T-helper 2 cell treated with Interferon-gamma antibody and Interleukin-4, amounts not matched to agents 100 ng/mL and 5 ng/mL, for 36 hours (primary cell): Measurements from ENCODE around the gene IQCN. TPM values are rescaled to one million over a fixed set of nuclear protein-coding genes. Genes with fewer than 3 reads are reported as not detected.
"Not testable (repeated sequence)": the region's sequence is repeated elsewhere in the genome, so short reads cannot be mapped to it uniquely, and the experiment has no call there.

ENCODE experiments used
- intact Hi-C: fragments of 100-400 bp; cut with micrococcal nuclease; formaldehyde crosslinking; loops from one replicate; pipeline ENCODE4 v1.15.1; 2023
- total RNA-seq: library from RNA; stranded (reverse); gene quantifications from 2 replicates; pipeline ENCODE4 v1.2.3, GENCODE V29; 2022

Gene IQCN
- total RNA-seq, 1 donor from 2014 or later = 5.4 TPM

GRCh38 chr19:18219911-18220631 lies 54.2 kb downstream of the IQCN start:
- intact Hi-C loops = no loop called here

GRCh38 chr19:18218600-18218999 lies 55.7 kb downstream of the IQCN start:
- intact Hi-C loops = no loop called here

GRCh38 chr19:18218159-18218558 lies 56.1 kb downstream of the IQCN start:
- intact Hi-C loops = no loop called here

- intact Hi-C loops = no loop called here
Measured at GRCh38 chr19:18216789-18217188, 57.5 kb downstream of the IQCN start.

GRCh38 chr19:18214779-18215433 lies 59.3 kb downstream of the IQCN start:
- intact Hi-C loops = no loop called here

GRCh38 chr19:18211683-18212082 lies 62.6 kb downstream of the IQCN start:
- intact Hi-C loops = no loop called here

- intact Hi-C loops = not testable (repeated sequence)
Measured at GRCh38 chr19:18209912-18210311, 64.3 kb downstream of the IQCN start.

GRCh38 chr19:18208098-18208951 lies 65.9 kb downstream of the IQCN start:
- intact Hi-C loops = loop anchor here (1.0 kb wide), 1 partner anchor 44 kb away; no protein-coding TSS in a partner anchor

Other genes starting within 250 kb of the IQCN start
- 93.4 and 93.9 TPM in 2 replicates for gene IL12RB1, start 187.5 kb downstream of the IQCN start, total RNA-seq
- gene MAST3, start 176.7 kb downstream of the IQCN start, total RNA-seq = 22.5 and 23.7 TPM in 2 replicates
- 13.9 and 16.6 TPM in 2 replicates for gene PIK3R2, start 121.3 kb downstream of the IQCN start, total RNA-seq
- gene IFI30, start 100.6 kb downstream of the IQCN start, total RNA-seq = 60.7 and 61.5 TPM in 2 replicates
- gene MPV17L2, start 81.2 kb downstream of the IQCN start, total RNA-seq = 7.4 and 9.6 TPM in 2 replicates
- 3.5 and 4.7 TPM in 2 replicates for gene RAB3A, start 70.4 kb downstream of the IQCN start, total RNA-seq
- gene PDE4C, start 48.0 kb downstream of the IQCN start, total RNA-seq = not detected in 2 replicates
- 292 and 308 TPM in 2 replicates for gene JUND, start 7.2 kb upstream of the IQCN start, total RNA-seq
- gene LSM4, start 48.6 kb upstream of the IQCN start, total RNA-seq = 170 and 178 TPM in 2 replicates
- gene PGPEP1, start 66.1 kb upstream of the IQCN start, total RNA-seq = 26.4 and 30.2 TPM in 2 replicates
- gene GDF15, start 111.7 kb upstream of the IQCN start, total RNA-seq = 0.32 TPM in 1 of 2 replicates, not detected in the other
- gene LRRC25, start 123.2 kb upstream of the IQCN start, total RNA-seq = not detected in 2 replicates
- gene SSBP4, start 144.9 kb upstream of the IQCN start, total RNA-seq = 178 and 195 TPM in 2 replicates
- gene ISYNA1, start 163.7 kb upstream of the IQCN start, total RNA-seq = 22.6 and 26.0 TPM in 2 replicates
- gene ELL, start 247.6 kb upstream of the IQCN start, total RNA-seq = 23.3 and 23.4 TPM in 2 replicates